Vagina (tissue), 2 donors: Measurements from ENCODE around the gene PISD. TPM values are rescaled to one million over a fixed set of nuclear protein-coding genes. Genes with fewer than 3 reads are reported as not detected.
"Not testable (repeated sequence)": the region's sequence is repeated elsewhere in the genome, so short reads cannot be mapped to it uniquely, and the experiment has no call there.

Experiments
- DNase-seq, 2 donors: peaks; one replicate each; pipeline ENCODE4 v3.0.0-alpha.2; 2017; ENCODE audit errors: extremely low spot score in 2 of 2
- H3K27ac ChIP-seq: fragments of 200-600 bp; sonication (generic); one replicate; pipeline ENCODE4 v1.5.1; 2019
- H3K27me3 ChIP-seq: fragments of 200-600 bp; sonication (generic); one replicate; pipeline ENCODE4 v1.5.1; 2019
- H3K36me3 ChIP-seq, 2 donors: fragments of 200-600 bp; sonication (generic); one replicate each; pipeline ENCODE4 v1.5.1; 2017 to 2019
- H3K4me1 ChIP-seq: fragments of 200-600 bp; sonication (generic); one replicate; pipeline ENCODE4 v1.5.1; 2019
- H3K4me3 ChIP-seq, 2 donors: fragments of 200-600 bp; sonication (generic); 1 replicate in 1 of 2; 2 replicates in 1 of 2; pipeline ENCODE4 v1.5.1; 2016 to 2019
- H3K9me3 ChIP-seq: fragments of 200-600 bp; sonication (generic); one replicate; pipeline ENCODE4 v1.5.1; 2019
- CTCF ChIP-seq, 3 experiments: fragments of 450-650 bp in 2 of 3; fragments of 200-600 bp in 1 of 3; sonication (generic) in 1 of 3; IDR thresholded peaks; one replicate each; pipeline ENCODE4 v1.5.1; 2017 to 2019; ENCODE audit warnings: antibody characterized with exemption in 3 of 3, mild to moderate bottlenecking in 2 of 3, moderate library complexity in 2 of 3
- POLR2A ChIP-seq, 2 donors: fragments of 450-650 bp; IDR thresholded peaks; one replicate each; pipeline ENCODE4 v1.6.1; 2017; ENCODE audit warnings: antibody characterized with exemption in 2 of 2, mild to moderate bottlenecking in 2 of 2, moderate library complexity in 2 of 2
- POLR2AphosphoS5 ChIP-seq, 2 donors: sonication (generic); formaldehyde crosslinking; IDR thresholded peaks; one replicate each; pipeline ENCODE4 v1.9.0; 2017; ENCODE audit warnings: antibody characterized with exemption in 2 of 2, mild to moderate bottlenecking in 2 of 2, low read depth in 1 of 2; ENCODE audit not compliant: insufficient read depth in 1 of 2
- intact Hi-C: fragments of 100-400 bp; cut with DNase I; formaldehyde crosslinking; loops from one replicate; pipeline ENCODE4 v1.15.1; 2023
- total RNA-seq: library from RNA; depleted of rRNA; stranded (reverse); fragments of >200 nt; gene quantifications from one replicate; pipeline ENCODE4 v1.2.3, GENCODE V29; 2016

PISD gene
- total RNA-seq, 1 donor from 2014 or later, result 50.3 TPM

GRCh38 chr22:31595271-31595670 is 66.7 kb downstream of the PISD start:
- Histone ChIP-seq H3K27me3 (no peaks in the 10 kb centered on the region), H3K4me3 (no peak overlapping the region), H3K9me3 (no peaks in the 10 kb centered on the region), H3K27ac (no peak overlapping the region), H3K36me3 (no peaks in the 10 kb centered on the region), H3K4me1 (no peaks in the 10 kb centered on the region)
- intact Hi-C loops, result no loop called here
- no peak for TF ChIP-seq POLR2AphosphoS5 (IDR thresholded peaks at IDR 0.05; ENCODE audit: insufficient read depth in 1 of 2, low read depth in 1 of 2)
- no peak for TF ChIP-seq POLR2A (IDR thresholded peaks at IDR 0.05)
- no peak for TF ChIP-seq CTCF (IDR thresholded peaks at IDR 0.05)
- DNase-seq, result no peak

DNA sequence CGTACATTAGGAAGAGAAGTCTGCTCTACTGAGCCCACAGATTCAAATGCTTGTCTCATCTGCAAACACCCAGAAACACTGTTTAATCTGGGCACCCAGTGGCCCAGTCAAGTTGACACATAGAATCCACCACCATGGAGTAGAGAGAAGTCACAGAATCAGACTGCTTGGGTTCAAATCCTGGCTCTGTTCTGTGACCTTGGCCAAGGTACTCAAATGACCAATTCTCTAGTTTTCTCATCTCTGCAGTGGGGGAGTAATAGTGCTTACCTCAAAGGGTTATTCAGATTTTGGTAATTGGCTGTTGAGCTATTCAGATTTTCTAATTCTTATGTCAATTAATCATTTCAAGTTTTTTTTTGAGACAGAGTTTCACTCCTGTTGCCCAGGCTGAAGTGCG is 71.9 kb downstream of the PISD start:
- H3K9me3 ChIP-seq, DNase-seq, H3K4me1 ChIP-seq, H3K4me3 ChIP-seq, H3K27ac ChIP-seq, H3K27me3 ChIP-seq, intact Hi-C loops: not testable (repeated sequence)
- peaks cover 0 to 13% of the 10 kb centered on the region in 2 donors for H3K36me3 ChIP-seq

- TF ChIP-seq CTCF (IDR thresholded peaks at IDR 0.05) (no peak), POLR2A (IDR thresholded peaks at IDR 0.05) (no peak), POLR2AphosphoS5 (IDR thresholded peaks at IDR 0.05; ENCODE audit: insufficient read depth in 1 of 2, low read depth in 1 of 2) (no peak)
- Histone ChIP-seq H3K9me3 (no peaks in the 10 kb centered on the region), H3K36me3 (peaks cover 0 to 15% of the 10 kb centered on the region in 2 donors), H3K4me3 (no peak overlapping the region), H3K27me3 (no peaks in the 10 kb centered on the region), H3K4me1 (no peaks in the 10 kb centered on the region), H3K27ac (no peak overlapping the region)
- intact Hi-C loops, result no loop called here
- DNase-seq, result no peak
Observed at GRCh38 chr22:31588970-31589675, 72.9 kb downstream of the PISD start.

DNA sequence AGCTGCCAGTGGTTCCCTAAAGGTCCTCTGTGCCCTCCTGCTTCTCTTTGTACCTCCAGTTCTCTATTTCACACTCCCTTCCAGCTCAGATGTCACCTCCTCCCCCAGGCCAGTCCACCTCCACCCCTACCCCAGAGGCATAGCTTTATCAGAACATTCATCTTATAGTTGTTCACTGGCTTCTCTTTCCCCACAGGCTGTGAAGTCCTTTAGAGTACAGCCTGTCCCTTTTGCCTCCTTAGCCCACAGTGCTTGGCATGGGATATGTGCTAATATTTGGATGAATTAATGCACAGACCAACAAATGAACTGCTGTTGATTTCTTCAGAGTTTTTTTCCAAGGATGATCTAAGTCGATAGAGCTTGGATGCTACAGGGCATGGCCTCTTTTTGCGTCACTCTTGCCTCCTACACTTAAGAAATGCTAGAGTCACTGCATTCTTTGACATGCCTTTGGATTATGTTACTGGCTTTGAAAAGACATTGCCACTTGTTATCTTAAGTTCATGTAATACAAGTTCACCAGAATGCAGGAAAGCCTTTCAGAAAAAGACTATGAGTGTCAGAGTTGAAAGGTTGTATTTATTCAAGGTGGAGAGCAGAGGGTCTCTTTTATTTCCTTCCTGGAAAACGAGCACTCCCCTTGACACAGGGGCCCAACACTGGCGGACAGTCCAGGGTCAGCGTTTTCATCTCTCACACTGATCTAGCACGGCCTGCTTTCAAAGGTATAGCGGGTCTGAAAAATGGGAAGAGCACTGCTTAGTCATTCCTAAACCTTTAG is 75.7 kb downstream of the PISD start:
- TF ChIP-seq CTCF (IDR thresholded peaks at IDR 0.05) (no peak), POLR2AphosphoS5 (IDR thresholded peaks at IDR 0.05; ENCODE audit: insufficient read depth in 1 of 2, low read depth in 1 of 2) (no peak), POLR2A (IDR thresholded peaks at IDR 0.05) (no peak)

GRCh38 chr22:31585161-31585859 is 76.7 kb downstream of the PISD start:
- intact Hi-C loops, result no loop called here
- Histone ChIP-seq H3K36me3 (peaks cover 0 to 15% of the 10 kb centered on the region in 2 donors), H3K4me3 (no peak overlapping the region), H3K9me3 (no peaks in the 10 kb centered on the region), H3K27ac (no peak overlapping the region), H3K27me3 (no peaks in the 10 kb centered on the region), H3K4me1 (no peaks in the 10 kb centered on the region)
- no peak for DNase-seq
- TF ChIP-seq POLR2AphosphoS5 (IDR thresholded peaks at IDR 0.05; ENCODE audit: insufficient read depth in 1 of 2, low read depth in 1 of 2) (no peak), CTCF (IDR thresholded peaks at IDR 0.05) (no peak), POLR2A (IDR thresholded peaks at IDR 0.05) (no peak)

More for the DNA sequence above, 75.7 kb downstream of the PISD start:
- Histone ChIP-seq H3K4me1 (no peaks in the 10 kb centered on the region), H3K4me3 (no peak overlapping the region), H3K27ac (no peak overlapping the region), H3K9me3 (no peaks in the 10 kb centered on the region), H3K27me3 (no peaks in the 10 kb centered on the region), H3K36me3 (peaks cover 0 to 15% of the 10 kb centered on the region in 2 donors)
- intact Hi-C loops, result no loop called here
- DNase-seq, result no peak
